Endometrial microvascular endothelial cells (primary cell): ENCODE measurements around the gene NUAK2. TPM values are rescaled to one million over a fixed set of nuclear protein-coding genes. Genes with fewer than 3 reads are reported as not detected.
"Not testable (repeated sequence)": the region's sequence is repeated elsewhere in the genome, so short reads cannot be mapped to it uniquely, and the experiment has no call there.

Experiments used
- in situ Hi-C: cut with HindIII; loops from 2 replicates; pipeline ENCODE4 v1.10.0; 2017; ENCODE audit warnings: low sequenced_read_pairs, low pct_unique_long_range_greater_than_20kb; ENCODE audit errors: inconsistent ontology term
- total RNA-seq: library from RNA; depleted of rRNA; stranded (reverse); fragments of >200 nt; gene quantifications from one replicate; pipeline ENCODE4 v1.2.3, GENCODE V29; 2015; ENCODE audit errors: inconsistent ontology term

The NUAK2 gene
- total RNA-seq, 1 donor from 2014 or later: 3.7 TPM

GRCh38 chr1:205284420-205285144, 37.0 kb downstream of the NUAK2 start:
- in situ Hi-C loops: no loop called here

- in situ Hi-C loops: no loop called here
Measured at GRCh38 chr1:205283270-205284147, 38.0 kb downstream of the NUAK2 start.

DNA sequence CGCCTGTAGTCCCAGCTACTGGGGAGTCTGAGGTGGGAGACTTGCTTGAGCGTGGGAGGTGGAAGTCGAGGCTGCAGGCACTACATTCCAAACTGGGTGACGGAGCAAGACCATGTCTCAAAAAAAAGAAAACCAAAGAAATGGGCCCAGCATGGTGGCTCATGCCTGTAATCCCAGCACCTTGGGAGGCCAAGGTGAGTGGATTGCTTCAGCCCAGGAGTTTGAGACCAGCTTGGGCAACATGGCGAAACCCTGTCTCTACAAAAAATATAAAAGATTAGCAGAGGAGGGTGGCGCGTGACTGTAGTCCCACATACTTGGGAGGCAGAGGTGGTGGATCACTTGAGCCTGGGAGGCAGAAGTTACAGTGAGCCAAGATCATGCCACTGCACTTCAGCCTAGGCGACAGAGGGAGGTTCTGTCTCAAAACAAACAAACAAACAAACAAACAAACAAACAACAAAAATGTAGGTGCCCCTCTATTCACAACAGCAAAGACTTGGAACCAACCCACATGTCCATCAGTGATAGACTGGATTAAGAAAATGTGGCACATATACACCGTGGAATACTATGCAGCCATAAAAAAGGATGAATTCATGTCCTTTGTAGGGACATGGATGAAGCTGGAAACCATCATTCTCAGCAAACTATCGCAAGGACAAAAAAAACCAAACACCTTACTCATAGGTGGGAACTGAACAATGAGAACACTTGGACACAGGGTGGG, 40.7 kb downstream of the NUAK2 start:
- in situ Hi-C loops: not testable (repeated sequence)

- in situ Hi-C loops: no loop called here
Measured at GRCh38 chr1:205279986-205280385, 41.6 kb downstream of the NUAK2 start.

DNA sequence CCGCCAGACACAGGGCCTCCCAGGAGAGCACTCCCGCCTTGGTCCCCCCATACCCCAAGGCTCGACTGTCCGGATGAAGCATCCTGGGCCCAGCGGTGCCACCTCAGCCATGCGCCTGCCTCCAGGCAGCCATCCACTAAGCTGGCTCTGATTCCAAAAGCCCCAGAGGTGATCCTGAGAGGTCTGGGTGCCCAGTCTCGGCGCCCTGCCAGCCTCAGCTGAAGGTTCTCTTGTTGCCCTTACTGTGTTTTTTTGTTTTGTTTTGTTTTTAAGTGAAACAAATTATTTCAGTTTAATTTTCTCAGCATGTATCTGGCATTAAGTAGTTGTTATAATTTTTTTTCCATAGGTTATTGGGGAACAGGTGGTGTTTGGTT, 44.9 kb downstream of the NUAK2 start:
- in situ Hi-C loops: no loop called here

DNA sequence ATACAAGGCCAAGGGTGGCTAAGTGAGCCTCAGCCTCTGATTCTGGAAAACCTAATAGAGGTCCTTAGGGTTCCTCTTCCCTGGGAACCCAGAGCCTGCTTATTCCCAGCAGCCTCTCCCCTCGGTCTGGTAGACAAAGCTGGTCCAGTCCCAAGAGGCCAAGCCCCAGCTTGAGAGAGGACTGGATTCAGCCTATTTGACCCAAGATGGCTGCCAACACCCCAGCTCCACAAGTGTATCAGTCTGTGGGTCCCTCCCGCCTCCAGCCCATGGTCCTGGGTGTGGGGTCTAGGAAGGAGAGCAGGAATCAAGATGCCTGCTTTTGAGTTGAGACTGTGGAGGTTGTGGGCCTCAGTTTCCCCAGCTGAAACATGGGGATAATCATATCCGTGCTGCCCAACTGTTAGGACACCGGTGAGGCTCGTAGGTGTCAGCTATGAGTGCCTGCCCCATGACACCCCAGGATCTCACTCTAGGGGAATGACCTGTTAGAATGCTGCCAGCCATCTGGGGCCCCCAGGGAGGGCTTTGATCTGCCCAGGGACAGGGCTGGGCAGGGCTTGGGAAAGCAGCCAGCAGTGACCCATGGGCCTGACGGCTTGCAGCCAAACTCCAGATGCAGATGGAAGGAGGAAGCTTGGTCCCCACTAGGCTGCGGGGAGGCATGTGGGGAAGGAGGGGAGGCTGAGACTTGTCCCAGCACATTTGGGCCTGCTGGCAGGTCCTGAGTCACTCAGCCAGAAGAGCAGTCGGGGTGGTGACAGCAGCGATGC, 45.4 kb downstream of the NUAK2 start:
- in situ Hi-C loops: no loop called here

DNA sequence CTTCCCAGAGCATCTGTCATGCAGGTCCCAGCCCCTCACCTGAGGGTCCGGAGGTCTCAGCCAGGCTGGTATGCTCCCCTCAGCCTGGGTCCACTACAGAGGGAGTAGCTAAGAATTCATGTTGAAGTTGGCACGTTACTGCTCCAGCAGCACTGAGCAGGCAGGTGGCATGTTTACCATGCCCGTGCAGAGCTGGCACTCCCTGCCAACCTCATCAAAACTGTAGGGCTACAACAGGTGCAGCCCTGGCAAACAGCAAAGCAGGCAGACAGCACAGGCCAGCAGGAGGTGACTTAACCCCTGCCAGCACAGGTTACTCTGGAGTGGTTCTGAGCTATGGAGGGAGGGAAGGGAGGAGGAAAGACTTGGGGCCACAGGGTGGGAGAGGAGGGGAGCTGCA, 46.4 kb downstream of the NUAK2 start:
- in situ Hi-C loops: no loop called here

- in situ Hi-C loops: no loop called here
Measured at GRCh38 chr1:205274041-205274691, 47.4 kb downstream of the NUAK2 start.

DNA sequence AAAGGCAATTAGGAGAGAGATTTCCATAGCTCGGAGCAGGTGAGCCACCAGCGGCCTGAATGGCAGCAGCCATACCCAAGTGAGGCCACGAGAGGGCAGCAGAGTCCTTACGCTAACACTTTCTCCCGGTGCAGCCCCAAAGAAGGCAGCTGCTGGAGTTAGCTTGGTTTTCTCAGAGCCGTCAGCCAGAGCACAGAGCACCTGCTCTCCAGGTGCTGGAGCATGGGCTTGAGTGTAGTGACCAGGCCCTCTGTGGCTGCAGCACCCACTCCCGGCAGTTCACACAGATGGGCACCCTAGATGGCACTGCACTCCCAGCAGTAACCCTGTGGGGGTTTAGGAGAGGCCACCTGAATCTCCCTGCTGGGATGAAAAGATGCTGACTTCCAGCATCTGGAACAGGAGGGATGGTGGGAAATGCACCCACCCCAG, 48.0 kb downstream of the NUAK2 start:
- in situ Hi-C loops: no loop called here

GRCh38 chr1:205272536-205272935, 49.0 kb downstream of the NUAK2 start:
- in situ Hi-C loops: no loop called here

- in situ Hi-C loops: no loop called here
Measured at GRCh38 chr1:205271745-205272144, 49.8 kb downstream of the NUAK2 start.

DNA sequence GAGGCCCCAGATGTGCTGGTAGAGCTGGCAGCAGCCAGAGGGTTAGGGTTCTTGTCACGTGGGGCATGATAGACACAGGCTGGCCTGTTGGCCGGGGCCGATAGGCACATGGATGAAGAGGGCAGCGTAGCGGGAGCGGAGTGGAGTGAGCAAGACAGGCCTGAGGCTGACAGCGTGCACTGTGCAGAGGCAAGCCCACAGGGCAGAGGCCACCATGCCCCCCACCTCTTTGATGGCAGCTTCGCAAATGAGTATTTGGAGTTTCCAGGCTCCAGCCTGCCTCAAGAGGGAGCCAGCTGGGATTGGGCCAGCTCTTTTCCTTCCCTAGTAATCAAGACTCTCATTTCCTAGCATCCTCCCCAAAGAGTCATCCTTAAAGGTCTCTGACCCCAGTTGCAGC, 50.3 kb downstream of the NUAK2 start:
- in situ Hi-C loops: no loop called here

DNA sequence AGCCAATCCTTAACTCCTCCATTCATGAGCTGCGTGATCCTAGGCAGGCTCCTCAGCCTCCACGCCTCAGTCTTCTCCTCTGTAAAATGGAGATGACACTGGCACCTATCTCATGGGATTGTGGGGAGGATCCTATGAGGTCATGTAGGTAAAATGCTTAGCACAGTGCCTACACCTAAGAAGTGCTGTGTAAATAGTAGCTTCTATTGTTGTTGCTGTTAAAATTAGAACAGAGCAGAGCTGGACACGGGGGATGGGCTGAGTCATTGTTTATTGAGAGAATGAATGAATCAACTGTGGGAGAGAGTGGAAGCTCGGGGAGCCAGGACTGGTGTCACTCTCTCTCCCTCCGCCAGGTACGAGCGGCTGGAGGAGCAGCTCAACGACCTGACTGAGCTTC, 50.8 kb downstream of the NUAK2 start:
- in situ Hi-C loops: no loop called here

DNA sequence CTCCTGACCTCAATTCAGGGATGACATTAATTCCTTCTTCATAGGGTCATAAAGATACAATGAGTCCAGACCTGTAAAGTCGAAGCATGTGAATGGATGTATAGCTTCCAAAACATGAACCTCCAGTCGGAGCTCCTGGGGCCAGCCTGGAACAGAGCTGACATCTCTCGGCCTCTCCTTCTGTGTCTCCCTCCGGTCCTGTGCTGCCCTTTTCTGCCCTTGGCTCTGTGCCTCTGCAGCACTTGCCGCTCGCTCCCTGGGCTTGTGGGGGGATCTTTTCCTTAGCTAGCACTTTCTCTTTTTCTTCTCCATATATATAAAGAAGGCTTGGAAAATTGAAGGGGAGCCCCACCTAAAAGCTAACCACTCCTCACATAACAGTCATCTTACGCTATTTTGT, 51.3 kb downstream of the NUAK2 start:
- in situ Hi-C loops: no loop called here

DNA sequence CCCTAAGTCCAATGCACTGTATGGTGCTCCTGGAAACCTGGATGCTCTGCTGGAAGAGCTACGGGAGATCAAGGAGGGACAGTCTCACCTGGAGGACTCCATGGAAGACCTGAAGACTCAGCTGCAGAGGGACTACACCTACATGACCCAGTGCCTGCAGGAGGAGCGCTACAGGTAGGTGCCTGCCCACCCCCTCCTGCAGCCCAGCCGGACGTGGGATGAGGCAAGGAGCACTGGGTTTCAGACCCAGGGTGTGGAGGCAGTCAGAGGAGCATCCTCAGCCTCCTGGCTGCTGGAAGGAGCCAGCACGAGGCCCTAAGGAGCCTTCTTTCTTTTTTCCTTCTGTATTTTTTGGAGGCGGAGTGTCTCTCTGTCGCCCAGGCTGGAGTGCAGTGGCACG, 51.8 kb downstream of the NUAK2 start:
- in situ Hi-C loops: no loop called here

- in situ Hi-C loops: no loop called here
Measured at GRCh38 chr1:205268846-205269680, 52.5 kb downstream of the NUAK2 start.

- in situ Hi-C loops: no loop called here
Measured at GRCh38 chr1:205267306-205267902, 54.1 kb downstream of the NUAK2 start.
